GM12891 (cell line): ENCODE data around the gene NRGN.

ENCODE experiments used
- PAX5 ChIP-seq: IDR thresholded peaks from 2 replicates; pipeline ENCODE4 v1.6.1; 2011; ENCODE audit warnings: low read length, moderate library complexity, mild to moderate bottlenecking; ENCODE audit not compliant: insufficient read depth, severe bottlenecking
- POLR2A ChIP-seq: IDR thresholded peaks from 2 replicates; pipeline ENCODE4 v1.6.1; 2011; ENCODE audit warnings: low read depth, low read length, control low read depth
- POLR2AphosphoS5 ChIP-seq: IDR thresholded peaks from 2 replicates; pipeline ENCODE4 v1.6.1; 2011; ENCODE audit warnings: low read depth, low read length, control low read depth
- POU2F2 ChIP-seq: IDR thresholded peaks from 2 replicates; pipeline ENCODE4 v1.6.1; 2011; ENCODE audit warnings: low read depth, mild to moderate bottlenecking, control low read depth, low read length, moderate library complexity
- TAF1 ChIP-seq: IDR thresholded peaks from 2 replicates; pipeline ENCODE4 v1.6.1; 2011; ENCODE audit warnings: low read depth, low read length, control low read depth

DNA sequence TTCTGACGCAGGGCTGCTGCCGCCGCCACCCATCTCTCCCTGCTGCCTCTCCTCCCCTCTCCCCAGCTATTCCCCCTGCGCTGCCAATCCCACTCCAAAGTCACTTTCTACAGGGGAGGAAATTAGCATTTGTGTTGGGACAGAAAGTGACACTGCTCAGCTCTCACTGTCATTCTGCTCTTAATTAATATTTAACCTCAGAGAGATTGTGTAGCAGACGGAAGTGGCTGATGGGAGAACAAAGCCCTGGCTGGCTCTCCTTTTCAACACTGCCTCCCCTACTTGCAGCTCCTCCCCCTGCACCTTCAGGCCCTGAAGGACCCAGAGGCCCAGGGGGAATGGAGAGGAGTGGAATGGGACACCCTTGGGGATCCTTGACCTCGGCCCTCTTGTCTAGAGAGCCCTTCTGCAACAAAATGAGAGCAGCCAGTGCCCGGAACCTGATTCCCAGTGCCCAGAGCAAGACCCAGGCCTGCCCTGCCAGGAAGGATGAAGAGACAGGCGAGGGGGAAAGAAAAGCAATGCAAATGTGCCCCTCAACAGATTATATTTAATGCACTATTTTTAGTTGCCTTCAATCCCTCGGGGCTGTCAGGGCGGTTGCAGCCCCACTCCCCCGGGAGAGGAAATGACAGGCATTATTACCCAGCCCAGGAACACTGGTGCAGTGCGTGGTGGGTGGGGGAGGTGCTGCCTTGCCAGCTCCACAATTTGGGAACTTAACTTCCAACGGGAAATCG is 14.6 kb upstream of the NRGN start:
- TF ChIP-seq POU2F2 (no peak), TAF1 (no peak), POLR2AphosphoS5 (no peak), POLR2A (no peak), PAX5 (no peak)
